Effector CD4-positive, alpha-beta T cell (primary cell): Measurements from ENCODE around the gene FGR.

Experiments used
- DNase-seq: peaks from one replicate; pipeline ENCODE4 v3.0.0-alpha.2; 2020

Gene FGR

DNA sequence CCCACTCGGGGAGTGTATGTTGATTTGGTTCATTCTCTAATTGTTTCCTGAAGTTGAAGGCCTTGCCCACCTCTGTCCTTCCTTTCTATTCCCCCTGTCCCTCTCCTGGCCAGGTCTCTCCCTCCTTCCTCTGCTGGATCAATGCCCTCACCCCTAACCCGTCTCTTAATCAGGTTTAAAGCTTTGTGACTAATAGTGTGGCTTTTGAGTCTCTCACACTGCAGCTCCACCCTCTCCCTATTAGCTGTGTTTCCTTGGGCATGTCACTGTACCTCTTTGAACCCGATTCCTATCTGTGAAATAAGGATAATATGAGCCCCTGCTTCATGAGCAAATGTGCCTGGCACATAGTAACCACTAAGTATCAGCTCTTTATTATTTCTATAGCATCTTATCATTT is 51.5 kb downstream of the FGR start:
- DNase-seq, result no peak

DNA sequence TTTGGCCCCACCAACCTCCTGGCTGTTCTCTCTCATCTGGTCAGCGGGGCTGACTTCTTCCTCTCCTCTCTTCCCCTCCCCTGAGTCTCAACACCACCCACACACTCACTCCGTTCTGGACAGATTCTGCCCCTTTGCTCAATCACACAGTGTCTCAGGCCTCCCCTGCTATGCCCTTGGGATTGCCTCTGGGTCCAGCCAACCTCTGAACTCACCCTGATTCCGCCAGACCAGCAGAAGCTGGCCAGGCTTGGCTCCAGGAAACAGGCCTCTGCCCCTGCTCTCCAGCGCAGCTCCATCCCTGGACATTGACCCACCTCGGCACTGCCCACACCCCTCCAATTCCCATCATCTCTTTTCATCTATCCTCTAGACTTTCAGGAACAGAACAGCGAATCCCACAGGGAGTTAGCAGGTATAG is 53.2 kb downstream of the FGR start:
- no peak for DNase-seq

DNA sequence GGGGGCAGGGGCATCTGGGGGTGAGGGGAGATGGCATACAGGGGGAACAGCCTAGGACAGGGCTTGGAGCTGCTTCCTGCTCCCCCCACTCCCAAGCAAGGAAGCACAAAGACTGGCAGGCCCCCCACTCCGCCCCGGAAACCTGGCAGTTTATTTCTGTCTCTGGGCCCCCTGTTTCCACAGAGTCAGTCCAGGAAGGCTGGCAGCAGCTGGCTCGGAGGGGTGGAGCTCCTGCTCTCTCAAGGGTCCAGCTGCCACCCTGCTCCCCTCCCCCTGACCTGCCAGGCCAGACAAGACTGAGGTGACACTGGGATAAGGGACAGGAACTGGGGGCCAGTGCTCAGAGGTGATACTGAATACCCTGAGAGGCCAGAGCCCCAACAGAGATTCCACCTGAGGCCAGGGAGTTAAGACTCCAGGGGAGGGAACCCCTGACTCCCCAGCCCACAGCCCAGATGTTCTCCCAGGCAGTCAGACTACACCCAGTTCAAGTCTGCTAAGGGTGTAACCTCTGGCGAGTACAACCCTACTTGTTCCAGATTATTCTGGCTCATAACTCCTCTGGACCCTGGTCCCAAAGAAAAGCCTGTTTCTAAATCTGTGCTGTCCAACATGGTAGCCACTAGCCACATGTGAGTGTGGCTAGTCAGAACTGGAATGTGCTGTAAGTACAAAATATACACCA is 57.3 kb downstream of the FGR start:
- DNase-seq, result no peak

DNA sequence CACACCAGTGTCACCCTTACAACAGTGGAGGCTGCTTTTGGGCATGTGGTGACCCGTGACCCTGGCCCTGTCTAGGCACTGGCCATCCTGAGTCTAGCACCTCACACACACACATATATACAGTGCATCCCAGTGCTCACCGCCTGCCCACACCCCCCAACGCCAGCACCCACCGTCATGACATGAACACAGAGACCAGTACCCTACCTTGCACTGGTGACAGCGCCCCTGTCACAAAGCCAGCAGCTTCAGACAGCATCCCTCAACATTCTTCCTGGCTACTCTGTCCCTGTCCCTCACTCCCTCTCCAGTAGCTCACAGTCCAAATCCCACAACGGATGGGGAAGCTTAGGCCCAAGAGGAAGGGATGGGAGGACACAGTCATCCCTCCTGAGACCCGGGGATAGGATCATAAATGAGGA is 58.2 kb downstream of the FGR start:
- DNase-seq, result no peak

DNA sequence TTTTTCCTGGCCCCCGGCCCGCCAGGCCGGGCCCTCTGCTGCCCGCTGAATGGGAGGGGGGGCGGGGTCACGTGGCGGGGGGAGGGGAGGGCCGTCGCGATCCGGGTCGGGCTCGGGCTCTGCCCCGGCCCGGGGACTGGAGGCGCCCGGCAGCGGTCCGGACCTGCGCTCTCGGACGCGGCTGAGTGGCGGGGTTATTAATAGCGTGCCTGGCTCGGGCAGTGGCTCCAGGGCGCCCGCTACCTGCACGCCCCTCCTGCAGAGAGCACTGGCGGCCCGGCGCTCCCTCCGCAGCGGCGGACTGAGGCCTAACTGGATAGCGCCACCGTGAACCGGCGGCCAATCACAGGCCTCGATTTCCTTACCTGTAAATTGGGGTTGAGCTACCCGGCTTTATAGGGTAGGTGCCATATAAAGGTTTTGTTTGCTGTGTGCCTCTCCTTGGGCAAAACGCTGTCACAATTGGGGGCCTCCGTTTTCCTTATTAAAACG is 59.1 kb downstream of the FGR start:
- no peak for DNase-seq

DNA sequence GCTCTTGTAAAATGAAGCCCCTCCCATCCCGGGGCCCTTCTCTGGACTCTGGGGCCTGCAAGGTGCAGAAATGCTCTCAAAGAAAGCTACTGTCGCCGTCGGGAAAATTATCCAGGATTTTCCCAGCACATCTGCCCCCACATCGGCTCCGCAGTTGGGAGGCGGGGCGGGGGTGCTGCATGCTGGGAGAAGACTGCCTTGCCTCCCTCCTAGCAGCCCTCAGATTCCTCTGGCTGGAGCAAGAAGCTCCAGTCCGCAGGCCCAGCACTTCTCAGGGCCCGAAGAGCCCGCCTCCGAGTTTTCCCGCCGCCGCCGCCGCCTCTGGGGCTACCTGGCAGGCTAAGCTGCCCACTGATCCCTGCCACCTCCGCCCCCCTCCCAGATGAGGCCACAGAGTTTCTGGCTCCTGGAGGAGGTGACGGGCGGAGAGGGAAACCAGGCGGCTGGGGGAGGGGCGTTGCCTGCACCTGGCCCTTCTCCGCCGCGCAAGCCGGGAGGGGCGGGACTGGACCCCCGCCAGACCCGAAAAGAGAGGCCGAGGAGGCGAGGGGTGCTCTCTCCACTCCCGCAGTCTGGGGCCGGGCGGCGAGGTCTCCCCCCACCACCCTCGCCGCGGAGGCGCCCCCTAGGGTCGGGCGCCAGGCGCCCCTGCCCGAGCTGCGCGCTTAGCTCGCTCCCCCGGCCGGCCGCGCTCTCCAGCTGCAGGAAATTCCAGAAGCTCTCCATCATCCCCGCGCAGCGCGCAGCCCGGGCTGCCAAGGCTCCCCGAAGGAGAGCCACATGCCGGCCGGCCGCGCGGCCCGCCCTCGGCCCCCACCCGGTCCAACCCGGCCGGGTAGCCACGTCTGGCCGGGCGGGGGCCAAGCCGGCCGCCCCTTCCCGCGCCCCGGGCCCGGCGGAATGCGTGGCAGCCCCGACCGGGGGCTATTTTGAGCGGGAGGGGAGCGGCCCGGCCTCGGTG is 59.8 kb downstream of the FGR start:
- DNase-seq, result no peak

DNA sequence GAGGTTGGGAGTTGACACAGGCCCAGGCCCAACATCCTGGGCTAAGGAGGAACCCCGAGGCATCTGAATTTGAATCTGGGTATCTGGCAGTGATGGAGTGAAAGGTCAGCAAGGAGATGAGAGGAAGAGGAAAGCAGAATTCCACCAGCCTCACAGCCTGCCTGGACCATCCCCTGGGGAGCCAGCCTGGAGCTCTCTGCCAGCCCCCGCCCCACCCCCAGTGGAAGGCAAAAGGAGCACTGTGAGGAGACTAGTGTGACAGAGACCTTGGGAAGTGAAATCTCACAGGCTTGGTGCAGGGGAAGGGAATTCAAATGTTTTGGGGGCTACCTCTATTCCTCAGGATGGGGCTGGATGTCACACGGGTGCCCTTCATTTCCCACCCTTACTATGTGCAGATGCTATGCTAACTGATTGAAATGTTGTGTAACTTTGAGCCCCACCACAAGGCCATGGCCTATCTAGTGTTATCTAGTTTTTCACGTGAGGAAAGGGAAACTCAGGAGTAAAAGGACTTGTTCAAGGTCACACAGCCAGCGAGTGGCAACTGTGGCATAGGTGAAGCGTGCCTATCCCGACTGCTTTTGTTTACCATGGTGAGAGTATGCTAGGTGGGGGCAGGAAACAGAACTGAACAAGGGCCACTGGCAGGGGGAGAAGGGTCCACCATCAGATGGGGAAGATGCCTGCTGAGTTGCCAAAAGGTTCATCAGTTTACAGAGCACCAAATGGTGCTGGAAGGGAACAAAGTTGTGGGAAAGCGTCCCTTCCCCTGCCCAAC is 60.8 kb downstream of the FGR start:
- DNase-seq, result no peak

DNA sequence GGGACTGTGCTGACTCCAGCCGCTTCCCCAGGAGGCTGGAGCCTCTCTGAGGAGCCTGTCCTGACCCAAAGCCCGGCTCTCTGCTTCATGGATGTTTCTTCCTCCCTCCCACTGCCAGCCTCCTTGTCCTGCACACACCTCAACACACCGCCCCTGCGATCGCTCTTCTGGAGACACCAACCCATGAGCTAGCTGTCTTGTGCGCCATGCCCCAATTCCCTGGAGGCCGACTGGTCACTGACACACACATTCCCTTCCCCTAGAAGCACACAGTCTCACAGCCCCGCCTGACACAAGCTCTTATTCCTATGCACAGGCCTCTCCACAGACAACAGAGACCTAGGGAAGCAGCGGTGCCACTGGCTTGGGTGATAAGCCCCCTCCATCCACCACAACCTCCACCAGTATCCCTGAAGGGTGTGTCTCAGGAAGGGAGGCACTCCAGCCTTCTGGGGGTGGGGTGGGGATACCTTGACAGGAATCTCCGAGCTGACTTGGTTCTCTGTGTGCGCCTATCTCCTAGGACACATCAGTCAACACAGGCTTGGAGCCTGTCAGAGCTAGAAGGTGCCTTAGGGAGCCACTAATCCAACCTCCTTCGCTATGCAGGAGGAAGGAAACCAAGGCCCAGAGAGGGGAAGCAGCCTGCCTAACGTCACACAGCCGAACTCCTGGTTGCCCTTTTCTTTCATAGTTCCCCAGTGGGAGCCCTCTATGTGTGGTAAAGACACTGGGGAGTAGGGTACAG is 62.1 kb downstream of the FGR start:
- DNase-seq, result no peak

DNA sequence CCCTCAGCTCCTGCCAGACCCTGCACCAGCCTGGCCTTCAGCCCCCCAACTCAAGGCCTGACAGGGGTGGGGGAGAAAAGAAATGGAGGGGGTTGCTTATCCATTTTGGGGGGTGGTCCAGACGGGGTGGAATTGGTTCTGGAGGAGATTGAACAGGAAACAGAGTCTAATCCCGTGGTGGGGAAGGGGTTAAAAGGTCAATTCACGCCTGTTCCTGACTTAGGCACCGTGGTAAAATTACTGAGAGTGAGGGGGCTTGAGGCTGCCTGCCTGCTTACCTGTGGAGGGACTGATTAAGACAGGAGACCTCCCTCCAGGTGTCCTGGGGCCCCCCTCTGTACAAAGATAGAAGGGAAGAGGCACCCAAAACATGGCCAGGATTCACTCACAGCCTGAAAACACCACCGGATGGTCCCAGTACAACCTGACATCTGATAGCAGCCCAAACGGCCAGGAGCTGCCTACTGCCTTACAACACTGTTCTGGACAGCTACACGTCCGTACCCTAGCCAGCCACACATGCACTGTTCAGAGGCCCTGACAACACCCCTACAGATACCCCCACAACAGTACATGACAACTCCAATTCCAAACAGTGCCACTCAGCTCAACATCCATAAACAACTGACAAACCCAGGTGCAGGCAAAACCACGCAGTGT is 62.8 kb downstream of the FGR start:
- no peak for DNase-seq

DNA sequence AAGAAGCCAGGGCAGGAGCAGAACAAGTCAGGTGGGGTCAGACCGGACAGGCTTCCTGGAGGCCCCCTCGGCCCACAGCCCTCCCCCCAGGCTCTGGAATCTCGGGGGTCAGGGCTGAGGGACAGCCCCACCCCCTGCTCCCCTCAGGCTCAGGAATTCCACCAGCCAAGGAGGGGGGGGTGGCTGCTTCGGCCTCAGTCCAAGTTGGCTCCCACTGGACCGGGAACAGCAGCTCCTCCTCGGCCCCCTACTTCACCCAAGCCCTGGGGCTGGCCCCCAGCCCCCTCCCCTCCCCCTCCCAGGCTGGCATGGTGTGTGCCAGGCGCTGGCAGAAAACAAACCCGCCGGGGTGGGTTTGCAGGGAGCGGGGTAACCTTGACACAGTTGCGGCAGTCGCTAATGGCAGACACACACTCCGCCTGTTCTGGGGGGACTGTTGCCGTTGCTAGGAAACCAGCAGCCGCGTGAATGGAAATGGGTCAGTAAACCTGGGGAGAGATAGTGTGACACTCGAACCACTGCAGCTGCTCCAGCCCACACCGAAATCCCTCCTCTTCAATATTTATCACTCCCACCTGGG is 63.5 kb downstream of the FGR start:
- DNase-seq, result no peak

DNA sequence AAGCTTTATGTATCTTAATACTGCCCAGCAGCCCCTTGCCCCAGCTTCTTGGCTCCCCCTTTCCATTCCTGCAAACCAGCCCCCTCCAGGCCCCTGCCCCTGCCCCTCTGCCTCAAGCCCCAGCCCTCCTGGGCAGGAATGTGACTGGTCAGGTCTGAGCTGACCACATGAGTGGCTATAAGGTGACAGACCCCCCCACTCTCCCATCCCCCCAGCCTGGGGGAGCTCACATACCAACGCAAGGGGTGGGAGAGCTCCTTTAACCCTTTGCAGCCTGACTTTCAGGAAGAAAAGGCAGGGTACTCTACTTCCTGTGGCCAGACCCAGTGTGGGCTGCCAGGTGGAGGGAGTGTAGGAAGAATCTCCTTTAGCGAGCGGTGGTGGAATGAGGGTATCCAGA is 64.2 kb downstream of the FGR start:
- DNase-seq, result no peak

DNA sequence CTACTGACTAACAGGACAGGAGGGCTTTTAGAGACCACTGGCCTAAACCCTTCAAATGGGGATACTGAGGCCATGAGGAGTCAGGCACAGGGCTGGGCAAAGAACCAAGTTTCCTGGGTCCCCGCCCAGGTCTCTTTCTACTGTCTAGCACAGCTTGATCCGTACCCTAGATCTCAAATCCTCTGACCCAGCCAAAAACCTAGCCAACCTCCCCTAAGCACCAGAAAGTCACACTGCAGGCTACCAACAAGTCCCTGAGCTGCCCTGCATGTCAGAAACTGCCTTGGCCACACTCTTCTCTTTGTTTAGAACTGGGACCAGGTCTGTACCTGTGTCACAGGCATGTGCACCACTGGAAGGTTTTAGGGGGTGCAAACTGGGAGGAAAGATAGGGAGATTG is 64.6 kb downstream of the FGR start:
- DNase-seq, result no peak

DNA sequence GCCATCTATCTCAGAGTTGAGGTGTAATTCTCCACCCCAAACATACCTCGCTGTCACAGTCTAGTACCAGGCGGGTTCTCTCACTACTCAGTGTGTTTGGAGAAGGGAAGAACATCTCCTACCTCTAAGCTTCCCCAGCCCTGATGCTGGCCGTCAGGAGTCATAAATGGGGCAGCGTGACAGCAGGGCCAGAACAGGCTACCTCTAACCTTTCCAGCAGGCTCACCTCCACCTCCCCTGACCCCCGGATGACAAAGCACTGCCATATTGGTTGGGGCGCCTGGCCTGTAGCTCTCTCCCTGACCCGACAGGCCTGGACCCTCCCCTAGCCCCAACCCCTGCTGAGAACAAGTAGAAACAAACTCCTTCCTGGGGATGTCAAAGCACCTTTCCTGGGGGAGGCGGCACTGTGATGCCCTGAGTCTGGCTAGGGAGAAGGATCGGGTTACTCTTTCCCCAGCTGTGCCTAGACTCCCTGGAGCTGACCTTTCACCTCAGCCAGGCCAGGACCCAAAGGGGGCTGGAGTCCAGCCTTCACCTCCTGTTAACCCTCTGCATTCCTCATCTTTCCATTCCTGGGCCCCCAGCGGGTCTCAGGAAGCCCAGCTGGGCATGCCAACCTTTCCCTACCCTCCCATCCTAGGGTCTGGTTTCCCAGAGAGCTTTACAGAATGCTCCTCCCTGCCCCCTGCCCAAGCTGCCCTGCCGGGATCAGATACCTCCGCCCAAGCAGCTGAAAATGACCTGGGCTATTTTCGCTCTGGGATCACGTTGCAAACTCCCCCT is 65.3 kb downstream of the FGR start:
- DNase-seq, result no peak

DNA sequence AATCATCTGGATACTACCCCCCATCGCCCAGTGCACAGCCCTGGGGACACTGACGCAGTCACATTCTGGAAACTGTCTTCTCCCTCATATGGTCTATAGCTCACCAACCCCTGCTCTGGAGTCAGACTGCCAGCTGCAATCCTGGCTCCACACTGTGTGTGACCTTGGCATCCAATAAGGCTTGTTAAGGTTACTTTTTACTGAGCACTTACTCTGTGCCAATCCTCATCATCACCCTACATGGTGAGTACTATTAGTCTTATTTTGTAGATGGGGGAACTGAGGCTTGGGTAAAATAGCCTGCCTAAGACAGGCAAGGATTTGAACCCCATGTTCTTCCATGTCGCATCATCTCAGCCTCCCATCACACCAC is 65.9 kb downstream of the FGR start:
- no peak for DNase-seq

DNA sequence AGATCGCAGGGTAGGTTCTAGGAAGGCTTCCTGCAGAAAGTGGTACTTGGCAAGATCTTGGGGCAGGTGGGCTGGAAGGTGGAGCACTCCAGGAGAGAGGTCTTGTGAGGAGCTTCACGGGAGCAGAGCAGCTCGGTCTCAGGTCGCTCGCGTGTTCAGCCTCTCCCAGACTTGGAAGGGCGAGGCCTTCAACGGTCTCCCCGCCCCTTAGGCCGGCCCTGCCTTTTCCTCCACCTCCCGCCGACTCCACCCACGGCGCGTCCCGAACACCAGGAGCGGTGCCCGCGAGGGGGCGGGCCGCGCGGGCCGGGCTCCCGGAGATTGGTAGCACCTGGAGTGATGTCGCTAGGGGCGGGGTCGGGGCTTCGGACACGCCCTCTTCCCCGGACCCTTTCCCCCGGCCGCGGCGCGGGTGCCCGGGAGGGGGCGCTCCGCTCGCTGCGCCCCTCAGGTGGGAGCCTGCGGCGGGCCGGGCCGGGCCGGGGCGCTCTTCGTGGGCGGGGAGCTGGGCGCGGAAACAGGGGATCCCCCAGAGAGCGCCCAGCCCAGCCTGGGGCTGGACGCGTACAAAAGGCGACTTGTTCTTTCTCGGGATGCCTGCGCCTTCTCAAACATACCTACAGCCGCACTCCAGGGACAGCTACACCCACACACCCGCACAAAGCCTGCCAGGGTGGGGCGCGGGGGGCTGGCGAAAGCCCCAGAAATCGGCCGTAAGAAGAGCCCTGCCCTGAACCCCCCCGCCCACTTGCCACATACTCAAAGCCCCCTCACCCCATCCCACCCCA is 66.5 kb downstream of the FGR start:
- peak; percentile 90 for DNase-seq

DNA sequence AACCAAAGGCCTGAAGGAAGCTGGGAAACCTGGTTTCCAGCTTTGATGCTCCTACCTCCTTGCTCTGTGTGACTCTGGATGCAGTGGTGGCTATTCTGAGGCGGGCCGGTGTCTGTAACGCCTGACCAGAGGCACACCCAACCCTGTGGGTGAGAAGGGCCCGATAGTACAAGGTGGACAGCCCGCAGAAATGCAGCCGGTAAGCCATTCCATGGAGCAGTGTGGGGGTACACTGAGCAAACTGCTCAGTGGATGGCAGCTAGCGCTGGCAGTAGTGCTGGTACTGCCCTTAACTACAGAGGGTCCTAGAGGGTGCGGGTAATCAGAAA is 67.0 kb downstream of the FGR start:
- DNase-seq, result no peak

DNA sequence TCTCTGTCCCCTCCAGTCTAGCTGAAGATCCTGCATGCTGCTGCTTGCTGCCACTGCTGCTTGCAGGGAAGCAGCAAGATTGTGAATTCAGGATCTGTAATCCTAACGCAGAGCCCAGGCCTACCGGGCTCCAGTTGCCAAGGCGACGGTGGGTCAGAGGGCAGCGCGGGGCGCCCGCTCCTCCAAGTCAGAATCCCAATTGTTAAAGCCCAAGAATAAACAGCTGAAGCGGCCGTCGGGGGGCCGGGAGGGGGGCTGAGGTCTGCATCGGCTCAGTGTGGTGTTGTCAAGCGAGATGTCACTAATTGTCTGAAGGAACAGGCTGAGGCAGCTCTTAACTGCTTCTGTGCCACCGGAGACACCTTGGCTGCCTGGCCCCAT is 67.8 kb downstream of the FGR start:
- no peak for DNase-seq

DNA sequence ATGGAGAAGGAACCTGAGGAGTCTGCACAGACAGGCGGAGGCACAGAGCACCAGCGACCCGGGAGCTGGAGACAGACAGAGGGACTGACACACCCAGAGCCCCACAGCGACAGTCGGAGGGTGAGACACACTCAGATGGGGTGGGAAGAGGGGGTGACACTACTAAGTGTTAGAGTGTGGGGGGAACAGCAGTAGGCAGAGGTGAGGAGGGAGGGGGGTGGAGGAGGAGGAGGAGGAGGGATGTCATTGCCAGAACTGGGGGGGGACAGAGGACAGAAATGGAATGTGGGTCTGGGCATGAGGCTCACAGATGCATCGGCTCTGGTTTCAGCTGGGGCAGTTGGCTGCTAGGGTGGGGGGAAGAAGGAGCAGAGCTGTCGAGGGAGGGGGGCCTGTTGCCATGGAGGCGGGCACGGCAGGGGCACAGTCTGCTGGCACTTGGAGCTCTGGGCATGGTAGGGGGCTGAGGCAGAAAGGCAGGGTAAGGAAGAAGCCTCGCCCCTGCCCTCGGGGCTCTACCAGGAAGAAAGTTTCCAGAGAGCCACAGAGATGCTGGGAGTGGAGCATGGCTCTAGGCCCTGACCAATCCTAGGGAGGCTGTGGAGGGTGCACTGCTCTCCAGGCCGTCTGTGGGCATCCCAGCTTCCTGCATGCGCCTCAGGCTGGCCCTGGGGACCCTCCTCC is 68.4 kb downstream of the FGR start:
- no peak for DNase-seq
